Globus pallidus (tissue), 1 donor: Measurements from ENCODE around the gene FYCO1.

Experiments used
- DNase-seq: peaks from one replicate; pipeline ENCODE4 v3.0.0-alpha.2; 2015; ENCODE audit warnings: low spot score

FYCO1 gene

GRCh38 chr3:45915518-45916231 lies 79.9 kb downstream of the FYCO1 start:
- DNase-seq = no peak

- no peak for DNase-seq
These were observed 80.6 kb downstream of the FYCO1 start for GRCh38 chr3:45915059-45915439.

- no peak for DNase-seq
These were observed 81.1 kb downstream of the FYCO1 start for GRCh38 chr3:45914362-45915058.

- DNase-seq = no peak
These were observed 83.2 kb downstream of the FYCO1 start for GRCh38 chr3:45912435-45912834.

GRCh38 chr3:45911511-45912226 lies 84.0 kb downstream of the FYCO1 start:
- no peak for DNase-seq

- DNase-seq = no peak
These were observed 84.7 kb downstream of the FYCO1 start for GRCh38 chr3:45910892-45911291.

- DNase-seq = no peak
These were observed 86.1 kb downstream of the FYCO1 start for GRCh38 chr3:45909542-45909941.

- no peak for DNase-seq
These were observed 86.9 kb downstream of the FYCO1 start for GRCh38 chr3:45908761-45909160.

GRCh38 chr3:45907769-45908705 lies 87.6 kb downstream of the FYCO1 start:
- no peak for DNase-seq

- no peak for DNase-seq
These were observed 88.8 kb downstream of the FYCO1 start for GRCh38 chr3:45906681-45907407.

GRCh38 chr3:45905755-45906154 lies 89.9 kb downstream of the FYCO1 start:
- DNase-seq = no peak

- no peak for DNase-seq
These were observed 90.7 kb downstream of the FYCO1 start for GRCh38 chr3:45904931-45905330.

- no peak for DNase-seq
These were observed 98.7 kb downstream of the FYCO1 start for GRCh38 chr3:45896956-45897355.

GRCh38 chr3:45895686-45896468 lies 99.7 kb downstream of the FYCO1 start:
- DNase-seq = no peak

- peak; percentile 2 for DNase-seq
These were observed 101.6 kb downstream of the FYCO1 start for GRCh38 chr3:45894015-45894414.

GRCh38 chr3:45892161-45892560 lies 103.5 kb downstream of the FYCO1 start:
- no peak for DNase-seq

GRCh38 chr3:45890405-45890804 lies 105.2 kb downstream of the FYCO1 start:
- DNase-seq = peak; percentile 1

- DNase-seq = no peak
These were observed 106.3 kb downstream of the FYCO1 start for GRCh38 chr3:45889337-45889736.

- DNase-seq = no peak
These were observed 107.7 kb downstream of the FYCO1 start for GRCh38 chr3:45887759-45888511.

- no peak for DNase-seq
These were observed 108.3 kb downstream of the FYCO1 start for GRCh38 chr3:45887285-45887684.
